Activated gamma-delta T cell (primary cell): ENCODE data around the gene BTBD10.
"Not testable (repeated sequence)": the region's sequence is repeated elsewhere in the genome, so short reads cannot be mapped to it uniquely, and the experiment has no call there.

ENCODE experiments used
- DNase-seq: peaks from one replicate; lab custom pipeline; 2025; lab: John Stamatoyannopoulos, UW

Gene BTBD10

DNA sequence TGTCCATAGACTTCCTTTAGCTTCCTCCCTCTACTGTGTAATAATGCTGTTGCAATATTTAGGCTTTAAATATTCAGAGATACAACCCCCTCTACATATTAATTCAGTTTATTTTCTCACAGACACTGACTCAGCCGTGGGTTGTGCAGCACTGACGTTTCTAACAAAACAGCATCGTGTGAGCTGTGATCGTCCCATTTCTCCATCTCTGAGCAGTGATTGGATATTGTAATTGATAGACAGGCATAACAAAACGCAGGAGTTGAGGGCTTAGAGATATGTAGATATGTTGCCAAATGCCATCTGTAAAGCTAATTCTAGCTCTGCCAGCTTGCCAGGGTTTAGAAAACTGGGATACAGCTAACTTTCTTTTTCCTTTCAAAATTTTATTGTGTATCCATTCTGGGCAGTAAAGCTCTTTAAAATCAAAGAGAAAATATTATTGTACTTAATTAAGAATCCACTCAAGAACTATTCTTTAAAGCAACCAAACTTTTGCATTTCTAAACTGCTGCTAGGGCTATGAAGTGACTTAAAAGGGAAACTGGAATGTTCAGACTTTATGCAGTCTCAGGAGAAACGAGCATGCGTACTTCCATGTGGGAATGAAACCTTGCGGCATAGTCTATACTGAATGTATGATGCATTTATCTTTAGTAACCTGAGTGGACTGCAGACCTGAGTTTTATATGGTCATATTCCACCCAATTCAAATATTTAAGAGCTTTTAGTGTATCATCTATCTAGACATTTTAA is 22.7 kb downstream of the BTBD10 start:
- DNase-seq: no peak

- no peak for DNase-seq
Observed at GRCh38 chr11:13438291-13438690, 24.7 kb downstream of the BTBD10 start.

- DNase-seq: not testable (repeated sequence)
Observed at GRCh38 chr11:13436836-13437235, 26.2 kb downstream of the BTBD10 start.

DNA sequence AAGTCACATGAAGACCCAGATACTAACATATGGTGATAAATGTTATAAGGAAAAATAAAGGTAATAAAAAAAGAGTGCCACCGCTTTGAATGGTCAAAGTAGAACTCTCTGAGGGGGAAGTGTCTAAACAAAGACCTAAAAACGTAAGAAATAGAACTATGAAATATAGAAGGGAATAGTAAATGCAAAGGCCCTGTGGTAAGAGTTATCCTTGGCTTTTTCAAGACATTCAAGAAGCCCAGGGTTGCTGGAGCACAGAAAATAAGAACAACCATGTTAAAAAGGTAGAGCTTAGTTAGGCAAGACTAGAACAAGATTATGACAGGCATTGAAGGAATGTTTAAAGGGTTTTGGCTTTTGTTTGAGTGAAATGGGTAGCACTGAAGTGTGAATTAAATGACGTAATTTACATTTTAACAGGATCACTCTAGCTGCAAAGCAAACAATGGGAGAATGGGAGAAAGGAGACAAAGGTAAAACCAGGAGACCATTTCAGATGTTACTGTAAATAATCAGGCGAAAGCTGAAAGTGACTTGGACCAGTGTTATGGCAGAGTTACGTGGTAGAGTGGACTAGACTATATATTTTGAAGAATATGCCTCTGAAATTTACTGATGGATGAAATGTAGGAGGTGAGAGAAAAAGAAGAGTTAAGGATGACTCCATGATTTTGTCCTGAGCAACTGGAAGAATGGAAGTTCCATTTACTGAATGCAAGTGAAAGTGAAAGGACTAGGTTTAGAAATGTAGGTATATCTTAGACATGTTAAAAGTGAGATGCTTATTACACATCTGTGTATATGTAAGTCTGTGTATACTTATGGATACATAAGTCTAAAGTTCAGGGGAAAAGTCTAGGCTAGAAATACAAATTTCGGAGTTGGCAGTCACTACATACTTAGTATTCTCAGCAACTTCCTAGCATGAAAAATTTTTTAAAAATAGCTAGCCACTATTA is 28.5 kb downstream of the BTBD10 start:
- DNase-seq: no peak

DNA sequence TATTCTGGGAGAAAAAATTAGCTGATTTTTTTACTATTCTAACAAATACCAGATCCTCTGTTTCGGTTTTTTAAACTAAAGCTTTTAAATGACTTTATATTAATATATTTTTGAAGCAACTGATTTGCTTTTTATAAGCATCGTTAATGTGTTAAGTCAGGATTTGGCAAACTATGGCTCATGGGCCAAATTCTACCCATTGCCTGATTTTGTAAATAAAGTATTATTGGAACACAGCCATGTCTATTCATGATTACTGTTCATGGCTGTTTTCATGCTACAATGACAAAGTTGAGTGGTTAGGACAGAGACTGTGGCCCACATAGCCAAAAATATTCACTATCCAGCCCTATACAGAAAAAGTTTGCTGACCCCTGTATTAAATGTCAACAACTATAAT is 29.6 kb downstream of the BTBD10 start:
- no peak for DNase-seq

DNA sequence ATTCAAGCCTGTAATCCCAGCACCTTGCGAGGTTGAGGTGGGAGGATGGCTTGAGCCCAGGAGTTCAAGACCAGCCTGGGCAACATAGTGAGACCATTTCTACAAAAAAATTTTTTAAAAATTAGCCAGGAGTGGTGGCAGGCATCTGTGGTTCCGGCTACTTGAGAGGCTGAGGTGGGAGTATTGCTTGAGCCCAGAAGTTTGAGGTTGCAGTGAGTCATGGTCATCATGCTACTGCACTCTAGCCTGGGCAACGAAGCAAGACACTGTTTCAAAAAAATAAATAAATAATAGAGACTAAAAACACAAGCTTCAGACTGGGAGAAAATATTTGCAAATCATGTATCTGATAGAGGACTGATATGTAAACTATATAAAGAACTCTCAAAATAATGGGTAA is 33.2 kb downstream of the BTBD10 start:
- no peak for DNase-seq

GRCh38 chr11:13429288-13429687 is 33.7 kb downstream of the BTBD10 start:
- no peak for DNase-seq

GRCh38 chr11:13427440-13427839 is 35.6 kb downstream of the BTBD10 start:
- no peak for DNase-seq

DNA sequence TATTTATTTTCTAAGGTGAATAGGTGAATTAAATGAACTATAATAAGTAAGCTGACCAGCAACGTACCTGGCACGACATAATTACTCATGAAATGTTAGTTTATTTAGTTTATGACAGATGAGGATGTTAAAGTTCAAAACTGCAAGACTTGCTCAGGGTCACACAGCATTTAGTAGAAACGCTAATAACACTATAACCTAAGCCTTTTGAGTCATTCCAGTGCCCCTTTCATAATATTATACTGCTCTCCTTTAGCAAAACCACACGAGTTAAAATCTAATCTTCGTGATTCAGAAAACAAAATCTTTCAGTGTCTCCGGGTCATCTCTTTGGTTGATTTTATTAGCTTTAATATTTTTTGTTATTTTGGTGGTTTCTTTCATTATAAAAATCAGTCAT is 39.6 kb downstream of the BTBD10 start:
- no peak for DNase-seq

GRCh38 chr11:13421561-13421960 is 41.5 kb downstream of the BTBD10 start:
- no peak for DNase-seq

GRCh38 chr11:13415201-13415600 is 47.8 kb downstream of the BTBD10 start:
- no peak for DNase-seq

- DNase-seq: no peak
Observed at GRCh38 chr11:13405220-13405619, 57.8 kb downstream of the BTBD10 start.

DNA sequence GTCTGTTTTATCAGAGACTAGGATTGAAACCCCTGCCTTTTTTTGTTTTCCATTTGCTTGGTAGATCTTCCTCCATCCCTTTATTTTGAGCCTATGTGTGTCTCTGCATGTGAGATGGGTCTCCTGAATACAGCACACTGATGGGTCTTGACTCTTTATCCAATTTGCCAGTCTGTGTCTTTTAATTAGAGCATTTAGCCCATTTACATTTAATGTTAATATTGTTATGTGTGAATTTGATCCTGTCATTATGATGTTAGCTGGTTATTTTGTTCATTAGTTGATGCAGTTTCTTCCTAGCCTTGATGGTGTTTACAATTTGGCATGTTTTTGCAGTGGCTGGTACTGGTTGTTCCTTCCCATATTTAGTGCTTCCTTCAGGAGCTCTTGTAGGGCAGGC is 64.7 kb downstream of the BTBD10 start:
- not testable (repeated sequence) for DNase-seq

DNA sequence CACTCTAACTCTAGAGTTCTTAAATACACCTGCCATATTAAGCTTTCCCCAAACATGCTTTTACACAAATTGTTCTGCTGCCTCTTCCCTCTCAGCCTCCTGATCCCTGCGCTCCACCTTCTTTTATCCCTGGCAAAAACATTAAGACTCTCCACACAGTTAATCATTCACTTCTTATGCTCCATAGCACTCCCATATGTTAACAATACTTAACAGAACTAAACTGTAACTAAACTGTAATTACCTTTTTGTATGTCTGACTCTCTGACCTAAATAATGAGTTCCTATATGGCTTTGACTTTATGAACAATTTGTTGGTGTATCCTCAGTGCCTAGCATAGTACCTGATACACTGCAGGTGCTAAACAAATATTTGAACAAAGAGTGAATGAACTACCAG is 71.8 kb downstream of the BTBD10 start:
- DNase-seq: no peak

GRCh38 chr11:13388741-13389140 is 74.3 kb downstream of the BTBD10 start:
- DNase-seq: no peak

GRCh38 chr11:13386567-13386966 is 76.5 kb downstream of the BTBD10 start:
- DNase-seq: no peak

DNA sequence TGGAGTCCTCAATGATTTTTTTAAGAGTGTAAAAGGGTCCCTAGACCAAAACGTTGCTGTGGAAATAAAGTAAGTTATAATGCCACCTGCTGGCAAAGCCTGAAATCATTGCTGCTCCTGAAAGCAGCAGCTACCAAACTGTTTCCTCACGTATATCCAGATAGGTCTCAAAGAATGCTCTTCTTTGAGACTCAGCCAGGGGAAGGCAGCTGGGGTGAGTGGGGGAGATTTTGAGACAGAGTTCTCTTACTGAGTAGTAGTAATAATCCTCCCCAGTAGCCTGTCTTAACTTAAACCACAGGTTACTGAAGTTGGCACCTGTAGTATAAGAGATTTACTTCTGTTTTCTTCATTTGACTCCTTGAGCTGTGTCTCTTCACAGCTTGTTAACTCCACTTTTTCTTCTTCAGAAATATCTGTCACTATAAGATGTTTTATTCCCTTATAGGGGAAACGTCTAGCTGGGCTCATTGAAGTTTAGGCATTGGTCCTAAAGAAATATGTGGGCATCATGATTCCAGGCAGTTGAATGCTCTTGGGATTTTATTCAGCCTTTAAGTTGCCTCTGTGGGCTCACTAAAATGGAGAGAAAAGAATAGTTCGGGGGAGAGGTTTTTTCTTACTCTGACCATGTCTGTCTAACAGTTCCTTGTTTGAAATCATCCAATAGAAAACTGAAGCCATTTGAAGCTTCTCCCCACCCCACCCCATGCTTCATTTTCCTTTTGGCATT is 77.9 kb downstream of the BTBD10 start:
- no peak for DNase-seq

DNA sequence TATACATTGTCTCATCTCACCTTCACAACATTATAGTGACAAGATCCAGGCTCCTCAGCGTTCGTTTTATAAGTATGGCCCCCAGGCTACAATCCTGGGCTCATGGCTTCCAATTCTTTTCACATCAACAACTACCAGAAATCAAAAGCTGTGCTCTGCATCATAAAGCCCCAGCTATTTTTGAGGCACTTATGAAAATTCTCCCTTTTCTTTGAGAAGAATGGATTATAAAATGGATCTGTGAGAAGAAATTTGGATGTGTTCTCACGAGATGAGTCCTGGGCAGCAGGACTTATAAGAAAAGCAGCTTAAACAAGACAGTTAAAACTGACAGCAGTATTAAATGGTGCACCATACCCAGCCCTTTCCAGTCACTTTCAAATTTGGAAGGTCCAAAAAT is 80.3 kb downstream of the BTBD10 start:
- DNase-seq: no peak

DNA sequence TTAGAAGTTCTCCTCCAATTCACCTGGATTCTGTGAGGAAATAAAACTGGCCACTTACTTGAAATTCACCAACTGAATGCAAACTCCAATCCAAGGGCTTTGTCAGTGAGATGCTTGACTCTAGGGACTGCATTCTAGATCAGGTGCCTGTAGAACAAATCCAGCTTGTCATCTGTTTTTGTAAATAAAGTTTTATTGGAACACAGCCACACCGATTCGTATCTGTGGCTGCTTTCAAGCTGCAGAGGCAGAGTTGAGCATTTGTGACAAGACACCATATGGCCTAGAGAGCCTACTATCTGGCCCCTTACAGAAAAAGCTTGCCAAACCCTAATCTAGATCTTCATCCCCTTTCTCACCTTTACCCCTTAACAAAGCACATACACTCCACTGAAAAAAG is 82.3 kb downstream of the BTBD10 start:
- DNase-seq: no peak

DNA sequence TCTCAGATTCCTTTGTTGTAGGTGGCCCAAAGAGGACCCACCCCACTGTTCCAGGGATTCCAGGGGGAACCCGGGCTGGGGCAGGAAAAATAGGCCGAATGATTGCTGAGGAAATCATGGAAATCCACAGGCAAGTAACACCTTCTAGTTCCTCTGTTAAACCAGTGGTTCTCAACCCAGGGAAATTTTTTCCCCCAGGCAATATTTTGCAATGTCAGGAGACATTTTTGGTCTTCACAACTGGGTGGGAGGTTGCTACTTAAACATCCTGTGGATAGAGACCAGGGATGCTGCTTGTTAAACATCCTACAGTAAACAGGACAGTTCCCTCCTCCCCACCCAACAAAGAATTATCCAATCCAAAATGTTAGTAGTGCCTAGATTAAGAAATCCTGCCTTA is 84.7 kb downstream of the BTBD10 start:
- DNase-seq: no peak

DNA sequence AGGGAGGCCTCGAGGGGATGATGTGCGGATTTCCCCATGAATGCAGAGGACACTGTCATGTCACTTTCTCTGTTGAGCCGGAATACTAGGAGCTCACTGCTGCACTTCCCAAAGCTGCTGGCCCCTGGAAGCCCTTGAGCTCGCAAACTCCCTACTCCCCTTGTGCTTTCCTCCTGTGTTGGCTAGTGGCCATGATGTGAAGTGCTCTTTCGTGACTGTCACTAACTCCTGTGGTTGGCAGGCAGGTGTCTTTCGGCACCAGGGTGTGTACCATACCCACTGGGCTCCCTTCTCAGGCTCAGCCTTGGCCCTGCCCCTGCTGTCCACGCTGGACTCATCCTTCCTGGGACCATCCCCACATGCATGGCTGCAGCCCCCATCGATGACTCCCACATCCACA is 86.2 kb downstream of the BTBD10 start:
- DNase-seq: no peak

- no peak for DNase-seq
Observed at GRCh38 chr11:13376402-13376801, 86.6 kb downstream of the BTBD10 start.
